Activated B cell treated with CpG ODN at 0.5 μM for 24 hours (primary cell): ENCODE results near the gene SLC18A2. TPM values are rescaled to one million over a fixed set of nuclear protein-coding genes. Genes with fewer than 3 reads are reported as not detected.
"Not testable (repeated sequence)": the region's sequence is repeated elsewhere in the genome, so short reads cannot be mapped to it uniquely, and the experiment has no call there.

Source experiments
- ATAC-seq: fragments of 200-7000 bp; cut with Tn5 transposase; one replicate; pipeline ENCODE4 v1.10.0; 2021; ENCODE audit warnings: low read depth, mild to moderate bottlenecking, moderate library complexity
- CTCF ChIA-PET: fragments of 350-600 bp; sonication (Branson Sonifier 250); formaldehyde crosslinking; loops from one replicate; lab custom pipeline; 2021; ENCODE audit warnings: antibody characterized with exemption; lab: Charles Lee
- POLR2A ChIA-PET: fragments of 350-600 bp; sonication (Branson Sonifier 250); formaldehyde crosslinking; loops from one replicate; lab custom pipeline; 2021; ENCODE audit warnings: antibody characterized with exemption; lab: Charles Lee
- DNase-seq: peaks from one replicate; pipeline ENCODE4 v3.0.0; 2022
- H3K27ac Mint-ChIP-seq: one replicate; pipeline ENCODE4 v1.8.0; 2020; ENCODE audit warnings: mixed read lengths
- H3K27me3 Mint-ChIP-seq: one replicate; pipeline ENCODE4 v1.8.0; 2021; ENCODE audit warnings: mixed read lengths
- H3K36me3 Mint-ChIP-seq: one replicate; pipeline ENCODE4 v1.8.0; 2021; ENCODE audit warnings: low read depth, mixed read lengths
- H3K4me1 Mint-ChIP-seq: one replicate; pipeline ENCODE4 v1.8.0; 2021; ENCODE audit warnings: mixed read lengths
- H3K4me3 Mint-ChIP-seq: one replicate; pipeline ENCODE4 v1.8.0; 2020; ENCODE audit warnings: mild to moderate bottlenecking, mixed read lengths
- H3K9me3 Mint-ChIP-seq: one replicate; pipeline ENCODE4 v1.8.0; 2020; ENCODE audit warnings: mixed read lengths
- intact Hi-C: fragments of 100-400 bp; cut with micrococcal nuclease; formaldehyde crosslinking; loops from one replicate; pipeline ENCODE4 v1.15.1; 2024
- total RNA-seq: library from RNA; stranded (reverse); gene quantifications from 2 replicates; pipeline ENCODE4 v1.2.3, GENCODE V29; 2022
- TF ChIP-seq, protein P1 (sequence below): fragments of 200-600 bp; IDR thresholded peaks from one replicate; pipeline ENCODE4 v1.8.0; 2022; ENCODE audit warnings: antibody characterized with exemption, mild to moderate bottlenecking

SLC18A2 gene
- total RNA-seq, 1 donor from 2014 or later: not detected

DNA sequence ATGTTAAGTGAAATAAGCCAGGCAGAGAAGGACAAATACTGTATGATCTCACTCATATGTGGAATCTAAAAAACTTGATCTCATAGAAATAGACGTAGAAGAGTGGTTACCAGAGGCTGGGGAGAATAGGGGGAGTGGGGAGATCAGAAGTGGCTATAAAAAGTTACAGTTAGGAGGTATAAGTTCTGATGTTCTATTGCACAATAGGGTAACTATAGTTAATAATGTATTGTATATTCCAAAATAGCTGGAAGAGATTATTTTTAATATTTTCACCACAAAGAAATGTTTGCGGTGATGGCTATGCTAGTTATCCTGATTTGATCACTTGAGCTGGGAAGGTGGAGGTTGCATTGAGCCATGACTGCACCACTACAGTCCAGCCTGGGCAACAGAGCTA lies 53.8 kb downstream of the SLC18A2 start:
- intact Hi-C loops: no loop called here
- POLR2A ChIA-PET: no interaction called here
- Mint-ChIP-seq H3K36me3 (peaks cover 6% of the 10 kb centered on the region), H3K4me1 (no peaks in the 10 kb centered on the region), H3K27ac (no peak overlapping the region), H3K9me3 (peaks cover 4% of the 10 kb centered on the region), H3K27me3 (no peaks in the 10 kb centered on the region), H3K4me3 (no peak overlapping the region)
- TF ChIP-seq, protein P1, sequence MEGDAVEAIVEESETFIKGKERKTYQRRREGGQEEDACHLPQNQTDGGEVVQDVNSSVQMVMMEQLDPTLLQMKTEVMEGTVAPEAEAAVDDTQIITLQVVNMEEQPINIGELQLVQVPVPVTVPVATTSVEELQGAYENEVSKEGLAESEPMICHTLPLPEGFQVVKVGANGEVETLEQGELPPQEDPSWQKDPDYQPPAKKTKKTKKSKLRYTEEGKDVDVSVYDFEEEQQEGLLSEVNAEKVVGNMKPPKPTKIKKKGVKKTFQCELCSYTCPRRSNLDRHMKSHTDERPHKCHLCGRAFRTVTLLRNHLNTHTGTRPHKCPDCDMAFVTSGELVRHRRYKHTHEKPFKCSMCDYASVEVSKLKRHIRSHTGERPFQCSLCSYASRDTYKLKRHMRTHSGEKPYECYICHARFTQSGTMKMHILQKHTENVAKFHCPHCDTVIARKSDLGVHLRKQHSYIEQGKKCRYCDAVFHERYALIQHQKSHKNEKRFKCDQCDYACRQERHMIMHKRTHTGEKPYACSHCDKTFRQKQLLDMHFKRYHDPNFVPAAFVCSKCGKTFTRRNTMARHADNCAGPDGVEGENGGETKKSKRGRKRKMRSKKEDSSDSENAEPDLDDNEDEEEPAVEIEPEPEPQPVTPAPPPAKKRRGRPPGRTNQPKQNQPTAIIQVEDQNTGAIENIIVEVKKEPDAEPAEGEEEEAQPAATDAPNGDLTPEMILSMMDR: no peak
- no peak for DNase-seq
- ATAC-seq: no peak
- CTCF ChIA-PET: no interaction called here

DNA sequence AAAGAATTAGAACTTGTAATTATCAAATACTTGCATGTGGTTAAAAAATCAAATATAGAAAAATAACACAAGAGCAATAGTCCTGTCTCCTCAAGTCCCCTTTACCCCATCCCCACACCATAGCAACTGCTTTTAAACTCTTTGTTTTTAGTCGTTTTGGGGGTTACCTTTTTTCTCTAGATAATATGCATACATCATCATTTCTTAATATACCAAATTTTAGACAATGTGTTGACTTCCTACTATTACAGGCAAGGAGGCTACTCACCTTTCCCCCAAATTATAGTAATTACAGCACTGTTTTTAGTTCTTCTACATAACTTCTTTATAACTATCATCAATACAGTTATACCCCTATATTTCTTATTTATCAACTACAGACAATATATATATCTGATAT lies 57.3 kb downstream of the SLC18A2 start:
- TF ChIP-seq, protein P1: no peak
- ChIA-PET POLR2A (no interaction called here), CTCF (interaction anchor here (1.4 kb wide), 1 partner anchor 20 kb away, joined by 3 read pairs; no protein-coding TSS in a partner anchor)
- DNase-seq: no peak
- Mint-ChIP-seq H3K27ac (no peak overlapping the region), H3K4me3 (no peak overlapping the region), H3K36me3 (peaks cover 16% of the 10 kb centered on the region), H3K9me3 (peaks cover 12% of the 10 kb centered on the region), H3K4me1 (no peaks in the 10 kb centered on the region), H3K27me3 (no peaks in the 10 kb centered on the region)
- intact Hi-C loops: no loop called here
- ATAC-seq: no peak

DNA sequence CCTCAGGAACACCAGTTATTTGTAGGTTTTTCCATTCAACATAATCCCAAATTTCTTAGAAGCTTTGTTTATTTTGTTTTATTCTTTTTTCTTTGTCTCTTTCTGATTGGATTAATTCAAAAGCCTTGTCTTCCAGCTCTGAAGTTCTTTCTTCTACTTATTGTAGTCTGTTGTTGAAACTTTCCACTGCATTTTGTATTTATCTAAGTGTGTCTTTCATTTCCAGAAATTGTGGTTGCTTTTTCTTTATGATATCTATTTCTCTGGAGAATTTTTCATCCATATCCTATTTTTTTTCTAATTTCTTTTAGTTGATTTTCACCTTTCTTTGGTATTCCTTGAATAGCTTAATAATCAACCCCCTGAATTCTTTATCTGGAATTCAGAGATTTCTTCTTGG lies 58.5 kb downstream of the SLC18A2 start:
- ChIA-PET CTCF (interaction anchor here (1.2 to 1.4 kb wide), 2 partner anchors 19 to 83 kb away, joined by 3 to 5 read pairs; no protein-coding TSS in a partner anchor), POLR2A (no interaction called here)
- DNase-seq (no peak), ATAC-seq (no peak)
- Mint-ChIP-seq H3K27me3 (no peaks in the 10 kb centered on the region), H3K36me3 (peaks cover 27% of the 10 kb centered on the region), H3K27ac (no peak overlapping the region), H3K9me3 (peaks cover 16% of the 10 kb centered on the region), H3K4me1 (peaks cover 2% of the 10 kb centered on the region), H3K4me3 (no peak overlapping the region)
- TF ChIP-seq, protein P1: no peak
- intact Hi-C loops: no loop called here

DNA sequence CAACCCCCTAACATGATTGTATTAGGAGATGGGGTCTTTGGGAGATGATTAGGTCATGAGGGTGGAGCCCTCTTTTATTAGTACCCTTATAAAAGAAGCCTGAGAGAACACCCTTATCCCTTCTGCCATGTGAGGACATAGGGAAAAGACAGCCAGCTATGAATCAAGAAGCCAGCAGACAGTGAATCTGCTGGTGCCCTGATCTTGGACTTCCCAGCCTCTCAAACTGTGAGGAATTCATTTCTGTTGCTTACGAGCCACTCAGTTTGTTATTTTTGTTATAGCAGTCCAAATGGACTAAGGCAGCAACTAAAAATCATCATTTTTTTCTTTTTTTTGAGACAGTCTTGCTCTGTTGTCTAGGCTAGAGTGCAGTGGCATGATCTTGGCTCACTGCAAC lies 59.8 kb downstream of the SLC18A2 start:
- H3K36me3 Mint-ChIP-seq: peaks cover 32% of the 10 kb centered on the region
- POLR2A ChIA-PET: no interaction called here
- H3K4me3 Mint-ChIP-seq: no peak overlapping the region
- no peak overlapping the region for H3K27ac Mint-ChIP-seq
- DNase-seq: no peak
- no peak for ATAC-seq
- CTCF ChIA-PET: interaction anchor here (1.8 kb wide), 1 partner anchor 84 kb away, joined by 4 read pairs; no protein-coding TSS in a partner anchor
- TF ChIP-seq, protein P1: no peak
- intact Hi-C loops: no loop called here
- no peaks in the 10 kb centered on the region for H3K27me3 Mint-ChIP-seq
- H3K4me1 Mint-ChIP-seq: peaks cover 5% of the 10 kb centered on the region
- peaks cover 16% of the 10 kb centered on the region for H3K9me3 Mint-ChIP-seq

DNA sequence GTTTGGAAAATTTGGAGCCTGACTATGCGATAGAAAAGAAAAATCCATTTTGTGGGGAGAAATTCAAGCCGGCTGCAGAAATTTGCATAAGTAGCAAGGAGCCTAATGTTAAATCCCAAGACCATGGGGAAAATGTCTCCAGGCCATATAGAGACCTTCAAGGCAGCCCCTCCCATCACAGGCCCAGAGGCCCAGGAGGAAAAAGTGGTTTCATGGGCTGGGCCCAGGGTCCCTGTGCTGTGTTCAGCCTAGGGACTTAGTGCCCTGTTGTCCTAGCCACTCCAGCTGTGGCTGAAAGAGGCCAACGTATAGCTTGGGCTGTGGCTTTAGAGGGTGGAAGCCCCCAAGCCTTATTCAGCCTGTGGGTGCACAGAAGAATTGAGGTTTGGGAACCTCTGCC lies 62.5 kb downstream of the SLC18A2 start:
- H3K27me3 Mint-ChIP-seq, ATAC-seq, intact Hi-C loops, POLR2A ChIA-PET, DNase-seq, H3K4me1 Mint-ChIP-seq, H3K27ac Mint-ChIP-seq, H3K4me3 Mint-ChIP-seq, CTCF ChIA-PET: not testable (repeated sequence)
- peaks cover 35% of the 10 kb centered on the region for H3K36me3 Mint-ChIP-seq
- peaks cover 16% of the 10 kb centered on the region for H3K9me3 Mint-ChIP-seq

DNA sequence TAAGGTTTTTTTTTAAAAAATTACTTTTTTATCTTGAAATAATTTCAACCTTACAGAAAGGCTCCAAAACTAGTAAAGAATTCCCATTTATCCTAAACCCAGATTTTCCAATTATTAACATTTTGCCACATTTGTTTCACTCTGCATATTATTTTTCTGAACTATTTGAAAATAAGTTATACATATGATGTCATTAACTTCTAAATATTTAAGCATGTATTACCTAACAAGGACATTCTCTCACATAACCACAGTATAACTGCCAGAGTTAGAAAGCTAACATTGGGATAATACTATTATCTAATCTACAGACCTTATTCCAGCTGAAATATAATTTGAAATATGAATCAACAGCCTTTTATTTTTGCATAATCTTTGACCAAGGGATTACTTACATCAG lies 65.8 kb downstream of the SLC18A2 start:
- TF ChIP-seq, protein P1: no peak
- H3K9me3 Mint-ChIP-seq: peaks cover 11% of the 10 kb centered on the region
- no peak for ATAC-seq

More for the DNA sequence above, 65.8 kb downstream of the SLC18A2 start:
- Mint-ChIP-seq H3K4me3 (no peak overlapping the region), H3K36me3 (peaks cover 35% of the 10 kb centered on the region), H3K27ac (no peak overlapping the region), H3K4me1 (peaks cover 5% of the 10 kb centered on the region), H3K27me3 (no peaks in the 10 kb centered on the region)
- DNase-seq: no peak
- ChIA-PET POLR2A (no interaction called here), CTCF (no interaction called here)
- intact Hi-C loops: no loop called here
